PC-3 (cell line): Measurements from ENCODE around the gene NR3C1. TPM values are rescaled to one million over a fixed set of nuclear protein-coding genes. Genes with fewer than 3 reads are reported as not detected.

ENCODE experiments used
- ATAC-seq: fragments of 200-7000 bp; cut with Tn5 transposase; 2 replicates; pipeline ENCODE4 v1.9.1; 2020; ENCODE audit warnings: mild to moderate bottlenecking, moderate library complexity
- BruUV-seq: library from RNA; stranded (reverse); fragments of 400-500 nt; replicated peaks from 2 replicates; lab custom pipeline; 2021; lab: Mats Ljungman, UMichigan
- CTCF ChIA-PET: fragments of 300-600 bp; sonication (Branson Sonifier 250); formaldehyde crosslinking; loops from one replicate; lab custom pipeline; 2022; ENCODE audit warnings: antibody characterized with exemption; lab: Charles Lee
- POLR2A ChIA-PET: fragments of 300-600 bp; sonication (Branson Sonifier 250); formaldehyde crosslinking; loops from one replicate; lab custom pipeline; 2022; ENCODE audit warnings: antibody characterized with exemption; ENCODE audit not compliant: unreplicated experiment; lab: Charles Lee
- DNase-seq: peaks from one replicate; pipeline ENCODE4 v3.0.0-alpha.2; 2015
- H2AFZ ChIP-seq: fragments of 300-600 bp; sonication (generic); 2 replicates; pipeline ENCODE4 v1.6.0; 2016; ENCODE audit warnings: antibody characterized with exemption, low read length
- H3F3A ChIP-seq: fragments of 300-600 bp; sonication (generic); one replicate; pipeline ENCODE4 v1.6.0; 2017; ENCODE audit warnings: antibody characterized with exemption, low read length, control low read depth, mild to moderate bottlenecking; ENCODE audit not compliant: unreplicated experiment
- H3K27ac ChIP-seq: fragments of 300-600 bp; sonication (generic); 2 replicates; pipeline ENCODE4 v1.5.1; 2016; ENCODE audit warnings: mild to moderate bottlenecking, low read length
- H3K27me3 ChIP-seq: fragments of 300-600 bp; sonication (generic); 2 replicates; pipeline ENCODE4 v1.6.1; 2016; ENCODE audit warnings: low read length, mixed read lengths
- H3K36me3 ChIP-seq: fragments of 300-600 bp; sonication (generic); 2 replicates; pipeline ENCODE4 v1.6.1; 2016; ENCODE audit warnings: low read depth, mixed run types, low read length, mixed read lengths
- H3K4me1 ChIP-seq: fragments of 300-600 bp; sonication (generic); 2 replicates; pipeline ENCODE4 v1.5.1; 2016; ENCODE audit warnings: low read length; ENCODE audit not compliant: insufficient read depth
- H3K4me2 ChIP-seq: fragments of 300-600 bp; sonication (generic); 2 replicates; pipeline ENCODE4 v1.6.0; 2016; ENCODE audit warnings: low read length
- H3K4me3 ChIP-seq: fragments of 300-600 bp; sonication (generic); 2 replicates; pipeline ENCODE4 v1.5.1; 2016; ENCODE audit warnings: mild to moderate bottlenecking, low read length, mixed read lengths
- H3K79me2 ChIP-seq: fragments of 300-600 bp; sonication (generic); 2 replicates; pipeline ENCODE4 v1.6.1; 2017; ENCODE audit warnings: low read length, mixed read lengths
- H3K9ac ChIP-seq: fragments of 300-600 bp; sonication (generic); 2 replicates; pipeline ENCODE4 v1.6.0; 2016; ENCODE audit warnings: mild to moderate bottlenecking, low read length
- H3K9me2 ChIP-seq: fragments of 300-600 bp; sonication (generic); replicated peaks from 2 replicates; pipeline ENCODE4 v1.6.1; 2016; ENCODE audit warnings: mixed run types, low read length, mixed read lengths
- H3K9me3 ChIP-seq: fragments of 300-600 bp; sonication (generic); 2 replicates; pipeline ENCODE4 v1.6.1; 2016; ENCODE audit warnings: low read length, mixed read lengths
- H4K20me1 ChIP-seq: fragments of 300-600 bp; sonication (generic); 2 replicates; pipeline ENCODE4 v1.6.1; 2016; ENCODE audit warnings: low read length, mixed read lengths
- EZH2 ChIP-seq: fragments of 300-600 bp; sonication (generic); IDR thresholded peaks from one replicate; pipeline ENCODE4 v1.6.1; 2017; ENCODE audit warnings: antibody characterized with exemption, mild to moderate bottlenecking, low read length; ENCODE audit not compliant: unreplicated experiment
- EZH2phosphoT487 ChIP-seq: fragments of 300-600 bp; sonication (generic); IDR thresholded peaks from 2 replicates; pipeline ENCODE4 v1.6.1; 2018; ENCODE audit warnings: mild to moderate bottlenecking, antibody characterized with exemption, low read length, borderline replicate concordance
- intact Hi-C: fragments of 100-400 bp; cut with micrococcal nuclease; formaldehyde crosslinking; loops from 2 replicates; pipeline ENCODE4 v1.9.0; 2023
- total RNA-seq: library from RNA; depleted of rRNA; stranded (reverse); fragments of >200 nt; gene quantifications from 2 replicates; pipeline ENCODE4 v1.2.3, GENCODE V29; 2014
- TF ChIP-seq, protein P1 (sequence below): fragments of 300-600 bp; sonication (generic); conservative IDR thresholded peaks from 2 replicates; pipeline ENCODE4 v1.5.1; 2017; ENCODE audit warnings: antibody characterized with exemption, low read depth, mild to moderate bottlenecking, low read length

Gene NR3C1
- total RNA-seq, 1 experiment from 2014 or later: 13.0 TPM

DNA sequence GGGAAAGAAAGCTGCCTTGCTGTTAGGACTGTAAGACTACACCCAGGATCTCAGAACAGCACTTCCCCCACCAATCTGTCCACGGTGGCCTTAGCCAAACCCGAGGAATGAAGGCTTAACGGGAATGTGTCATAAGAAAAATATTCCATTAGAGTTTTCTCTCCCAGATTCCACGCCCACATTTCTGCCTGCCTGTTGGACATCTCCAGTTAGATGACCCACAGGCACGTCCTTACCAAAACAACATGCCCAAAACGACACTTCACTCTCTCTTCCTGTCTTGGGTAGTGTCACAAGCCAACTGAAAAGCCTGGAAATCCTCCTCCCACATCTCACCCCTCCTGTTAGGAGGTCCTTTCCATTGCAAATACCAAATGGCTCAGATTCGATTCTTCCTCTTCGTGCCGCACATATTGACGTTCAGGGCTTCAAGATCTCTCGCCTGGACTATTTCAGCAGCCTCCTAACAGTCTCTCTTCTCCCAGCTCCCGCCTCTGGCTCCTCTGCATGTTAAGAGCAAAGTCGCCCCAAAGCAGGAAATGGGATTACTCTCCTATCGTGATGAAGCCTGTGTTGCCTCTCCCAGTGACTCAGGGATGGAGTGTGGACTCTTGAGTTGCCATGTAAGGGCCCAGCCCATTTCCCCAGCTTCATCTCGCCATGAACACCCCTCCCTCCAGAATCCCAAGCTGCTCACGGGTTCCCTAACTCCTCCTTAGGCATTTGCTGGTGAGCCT lies 159.3 kb downstream of the NR3C1 start:
- ChIA-PET CTCF (no interaction called here), POLR2A (interaction anchor here (0.5 kb wide), 1 partner anchor 814 kb away, joined by 4 read pairs; no protein-coding TSS in a partner anchor)
- TF ChIP-seq EZH2 (no peak), EZH2phosphoT487 (no peak)
- TF ChIP-seq, protein P1, sequence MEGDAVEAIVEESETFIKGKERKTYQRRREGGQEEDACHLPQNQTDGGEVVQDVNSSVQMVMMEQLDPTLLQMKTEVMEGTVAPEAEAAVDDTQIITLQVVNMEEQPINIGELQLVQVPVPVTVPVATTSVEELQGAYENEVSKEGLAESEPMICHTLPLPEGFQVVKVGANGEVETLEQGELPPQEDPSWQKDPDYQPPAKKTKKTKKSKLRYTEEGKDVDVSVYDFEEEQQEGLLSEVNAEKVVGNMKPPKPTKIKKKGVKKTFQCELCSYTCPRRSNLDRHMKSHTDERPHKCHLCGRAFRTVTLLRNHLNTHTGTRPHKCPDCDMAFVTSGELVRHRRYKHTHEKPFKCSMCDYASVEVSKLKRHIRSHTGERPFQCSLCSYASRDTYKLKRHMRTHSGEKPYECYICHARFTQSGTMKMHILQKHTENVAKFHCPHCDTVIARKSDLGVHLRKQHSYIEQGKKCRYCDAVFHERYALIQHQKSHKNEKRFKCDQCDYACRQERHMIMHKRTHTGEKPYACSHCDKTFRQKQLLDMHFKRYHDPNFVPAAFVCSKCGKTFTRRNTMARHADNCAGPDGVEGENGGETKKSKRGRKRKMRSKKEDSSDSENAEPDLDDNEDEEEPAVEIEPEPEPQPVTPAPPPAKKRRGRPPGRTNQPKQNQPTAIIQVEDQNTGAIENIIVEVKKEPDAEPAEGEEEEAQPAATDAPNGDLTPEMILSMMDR: no peak
- no peaks in the 10 kb centered on the region for H3K27me3 ChIP-seq
- H3K9ac ChIP-seq: peak overlapping the region; percentile 82
- H3K4me3 ChIP-seq: peak overlapping the region; percentile 52
- peak overlapping the region; percentile 76 for H3K4me2 ChIP-seq
- DNase-seq: peak; percentile 95
- H3K36me3 ChIP-seq: no peaks in the 10 kb centered on the region
- H3K9me2 ChIP-seq: no peaks in the 10 kb centered on the region
- no peaks in the 10 kb centered on the region for H3F3A ChIP-seq
- peak overlapping the region; percentile 99 for H3K27ac ChIP-seq
- TSS peak; percentile 77 for BruUV-seq
- H4K20me1 ChIP-seq: no peaks in the 10 kb centered on the region
- peaks cover 58% of the 10 kb centered on the region for H3K4me1 ChIP-seq
- intact Hi-C loops: loop anchor here (2.0 kb wide), 3 partner anchors 59 to 159 kb away; partner anchors contain the start of gene NR3C1
- 0 out of 2 replicates have a peak, but pooled peaks cover 6% of the 10 kb centered on the region for H3K79me2 ChIP-seq
- no peaks in the 10 kb centered on the region for H3K9me3 ChIP-seq
- peak overlapping the region; percentile 47 for H2AFZ ChIP-seq
- peak; percentile 78 for ATAC-seq

DNA sequence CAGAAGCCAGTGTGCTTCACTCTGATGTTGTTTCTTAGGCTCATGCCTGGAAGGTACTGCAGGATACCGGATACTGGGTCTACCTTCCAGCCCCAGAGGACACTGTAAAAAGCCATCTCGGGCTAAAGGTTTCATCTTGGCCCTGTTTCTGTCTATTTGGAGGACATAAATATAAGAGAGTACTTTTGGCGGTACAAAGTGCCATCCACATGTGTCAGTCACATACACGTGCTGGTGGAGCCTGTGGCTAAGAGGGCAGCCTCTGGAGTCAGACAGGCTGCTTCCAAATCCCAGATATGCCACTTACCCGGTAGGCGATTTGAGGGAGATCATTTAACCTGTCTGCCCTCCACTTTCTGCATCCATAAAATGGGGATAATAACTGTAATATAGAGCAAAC lies 160.4 kb downstream of the NR3C1 start:
- POLR2A ChIA-PET: no interaction called here
- intact Hi-C loops: no loop called here

More for the DNA sequence above, 160.4 kb downstream of the NR3C1 start:
- no peak for DNase-seq
- H3K79me2 ChIP-seq: 0 out of 2 replicates have a peak, but pooled peaks cover 6% of the 10 kb centered on the region
- H3K9ac ChIP-seq: peak overlapping the region; percentile 82
- no TSS peak for BruUV-seq
- H3F3A ChIP-seq: no peaks in the 10 kb centered on the region
- peak overlapping the region; percentile 99 for H3K27ac ChIP-seq
- H3K4me3 ChIP-seq: no peak overlapping the region
- H3K27me3 ChIP-seq: no peaks in the 10 kb centered on the region
- peak overlapping the region; percentile 76 for H3K4me2 ChIP-seq
- CTCF ChIA-PET: no interaction called here
- H3K9me2 ChIP-seq: no peaks in the 10 kb centered on the region
- no peaks in the 10 kb centered on the region for H3K36me3 ChIP-seq
- peaks cover 49% of the 10 kb centered on the region for H3K4me1 ChIP-seq
- H3K9me3 ChIP-seq: no peaks in the 10 kb centered on the region
- TF ChIP-seq, protein P1: no peak
- TF ChIP-seq EZH2phosphoT487 (no peak), EZH2 (no peak)
- no peak for ATAC-seq
- no peaks in the 10 kb centered on the region for H4K20me1 ChIP-seq
- H2AFZ ChIP-seq: no peak overlapping the region
